Activated T-helper 1 cell treated with anti-CD3 and anti-CD28 coated beads, Interleukin-12 subunit alpha, Interleukin-12 subunit beta, Interleukin-2, Interleukin-4 antibody, amounts not matched to agents 30 ng/mL and 10 ng/mL and 1 ng/mL, durations not matched to agents 14 hours and 24 hours and 36 hours (primary cell): ENCODE data around the gene TNNT2. TPM values are rescaled to one million over a fixed set of nuclear protein-coding genes. Genes with fewer than 3 reads are reported as not detected.

ENCODE experiments used
- DNase-seq: peaks from one replicate; pipeline ENCODE4 v3.0.0; 2021; ENCODE audit warnings: low spot score
- H3K27ac Mint-ChIP-seq: one replicate; pipeline ENCODE4 v1.8.0; 2021; ENCODE audit warnings: mild to moderate bottlenecking, mixed read lengths
- H3K27me3 Mint-ChIP-seq: one replicate; pipeline ENCODE4 v1.8.0; 2022; ENCODE audit warnings: mild to moderate bottlenecking, moderate library complexity, mixed read lengths; ENCODE audit not compliant: insufficient read depth
- H3K36me3 Mint-ChIP-seq: one replicate; pipeline ENCODE4 v1.8.0; 2021; ENCODE audit warnings: low read depth, mixed read lengths
- H3K4me1 Mint-ChIP-seq: one replicate; pipeline ENCODE4 v1.8.0; 2021; ENCODE audit warnings: low read depth, mixed read lengths
- H3K4me3 Mint-ChIP-seq: one replicate; pipeline ENCODE4 v1.8.0; 2021; ENCODE audit warnings: mild to moderate bottlenecking, moderate library complexity, mixed read lengths
- H3K9me3 Mint-ChIP-seq: one replicate; pipeline ENCODE4 v1.8.0; 2021; ENCODE audit warnings: mixed read lengths
- intact Hi-C: fragments of 100-400 bp; cut with micrococcal nuclease; formaldehyde crosslinking; loops from one replicate; pipeline ENCODE4 v1.15.1; 2024
- total RNA-seq: library from RNA; stranded (reverse); gene quantifications from 2 replicates; pipeline ENCODE4 v1.2.3, GENCODE V29; 2022

Gene TNNT2
- total RNA-seq, 1 donor from 2014 or later = not detected

DNA sequence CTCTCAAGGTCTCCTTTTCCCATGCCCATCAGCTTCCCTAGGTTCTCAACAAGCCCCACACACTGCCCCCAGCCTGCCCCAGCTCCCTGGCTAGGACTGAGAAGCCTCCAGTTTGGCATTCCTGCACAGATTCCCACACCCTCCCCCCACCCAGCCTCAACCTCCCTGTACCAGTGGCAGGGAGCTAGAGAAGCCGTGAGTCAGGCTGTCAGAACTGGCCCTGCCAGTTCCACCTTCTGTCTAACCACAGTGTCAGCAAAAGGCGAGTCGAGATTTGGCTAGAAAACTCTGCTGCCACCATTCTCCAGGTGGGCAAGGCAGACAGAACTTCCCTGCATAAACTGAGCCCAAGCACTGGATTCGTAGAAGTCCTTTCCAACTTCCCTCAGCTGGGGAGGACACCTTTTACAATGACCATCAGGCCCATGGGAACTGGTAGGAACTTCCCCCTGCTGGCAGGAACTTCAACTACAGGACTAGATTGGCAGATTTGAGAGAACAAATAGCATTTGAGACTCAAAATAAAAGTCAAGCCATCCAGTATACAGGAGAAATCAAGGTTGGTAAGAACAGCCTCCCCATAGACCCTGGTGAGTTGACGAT is 31.0 kb downstream of the TNNT2 start:
- Mint-ChIP-seq H3K27me3 (peaks cover 3% of the 10 kb centered on the region), H3K4me3 (no peak overlapping the region), H3K4me1 (no peaks in the 10 kb centered on the region), H3K27ac (no peak overlapping the region), H3K36me3 (no peaks in the 10 kb centered on the region), H3K9me3 (no peaks in the 10 kb centered on the region)
- intact Hi-C loops = no loop called here
- no peak for DNase-seq

DNA sequence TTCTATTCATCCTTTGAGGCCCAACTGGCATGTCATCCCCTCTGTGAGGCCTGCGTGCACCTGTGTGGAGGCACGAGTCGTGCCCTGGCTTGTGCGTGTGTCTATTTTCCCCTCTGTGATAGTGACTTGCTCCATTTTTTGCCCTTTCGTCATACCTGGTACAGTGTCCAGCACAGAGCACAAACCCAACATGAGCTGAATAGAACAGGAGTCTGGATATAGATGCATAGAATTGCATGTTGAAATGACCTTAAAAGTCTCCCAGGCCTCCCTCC is 32.5 kb downstream of the TNNT2 start:
- no peak for DNase-seq
- peaks cover 7% of the 10 kb centered on the region for H3K27me3 Mint-ChIP-seq
- no peaks in the 10 kb centered on the region for H3K36me3 Mint-ChIP-seq
- intact Hi-C loops = no loop called here
- H3K4me3 Mint-ChIP-seq = no peak overlapping the region
- no peaks in the 10 kb centered on the region for H3K9me3 Mint-ChIP-seq
- no peaks in the 10 kb centered on the region for H3K4me1 Mint-ChIP-seq
- no peak overlapping the region for H3K27ac Mint-ChIP-seq

DNA sequence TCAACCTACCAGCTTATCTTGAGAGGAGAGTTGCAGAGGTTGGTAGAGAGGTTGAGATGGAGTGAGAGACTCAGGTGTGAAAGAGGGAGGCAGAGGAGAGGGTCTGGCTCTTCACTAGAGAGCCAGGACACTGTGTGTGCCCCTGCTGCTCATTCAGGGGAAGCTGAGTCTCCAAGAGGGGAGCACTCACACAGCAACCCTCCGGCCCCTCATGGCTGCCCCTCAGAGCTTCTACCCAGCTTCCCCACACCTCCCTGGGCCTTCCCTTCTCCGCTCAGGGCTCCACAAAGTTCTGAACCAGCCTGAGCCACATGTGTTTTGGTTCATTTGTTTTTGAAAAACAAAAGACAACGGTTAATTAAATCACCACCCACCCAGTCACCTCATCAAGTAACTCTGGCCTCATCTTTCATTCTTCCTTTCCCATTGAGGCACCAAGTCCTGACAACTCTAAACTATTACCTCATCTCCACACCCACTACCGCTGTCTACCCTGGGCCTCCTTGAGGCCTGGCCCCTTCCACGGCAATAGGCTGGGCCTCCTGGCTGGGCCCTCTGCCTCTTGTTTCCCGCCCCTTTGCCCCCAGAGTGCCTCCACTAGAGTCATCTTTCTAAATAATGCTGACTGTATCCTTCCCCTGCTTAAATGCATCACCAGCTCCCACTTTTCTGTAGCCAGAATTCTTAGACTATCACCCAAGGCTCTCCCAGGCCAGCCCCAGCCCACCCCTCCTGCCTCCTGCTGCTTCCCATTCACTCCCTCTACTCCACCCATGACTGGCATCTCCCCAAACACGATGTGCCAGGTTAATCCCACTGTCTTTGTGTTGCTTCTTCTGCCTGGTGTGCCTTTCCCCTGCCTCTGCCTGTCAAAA is 33.0 kb downstream of the TNNT2 start:
- intact Hi-C loops = no loop called here
- H3K4me3 Mint-ChIP-seq = no peak overlapping the region

DNA sequence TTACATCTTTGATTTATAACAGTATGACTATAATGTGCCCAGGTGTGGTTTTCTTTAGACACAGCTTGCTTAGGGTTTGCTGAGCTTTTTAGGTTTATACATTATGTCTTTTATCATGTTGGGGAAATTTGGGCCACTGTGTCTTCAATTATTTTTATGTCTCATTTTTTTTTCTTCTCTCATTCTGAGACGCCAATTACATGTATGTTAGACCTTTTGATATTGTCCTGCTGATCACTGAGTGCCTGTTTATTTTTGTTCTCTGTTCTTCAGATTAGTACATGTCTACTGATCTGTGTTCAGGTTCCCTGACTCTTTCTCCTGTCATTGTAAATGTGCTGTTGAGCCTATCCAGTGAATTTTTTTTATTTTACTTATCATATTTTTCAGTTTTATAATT is 36.1 kb downstream of the TNNT2 start:
- no peak overlapping the region for H3K4me3 Mint-ChIP-seq
- H3K4me1 Mint-ChIP-seq = no peaks in the 10 kb centered on the region
- intact Hi-C loops = no loop called here

More for the DNA sequence above, 33.0 kb downstream of the TNNT2 start:
- Mint-ChIP-seq H3K27me3 (peaks cover 9% of the 10 kb centered on the region), H3K4me1 (no peaks in the 10 kb centered on the region), H3K36me3 (no peaks in the 10 kb centered on the region), H3K27ac (no peak overlapping the region), H3K9me3 (no peaks in the 10 kb centered on the region)
- no peak for DNase-seq

DNA sequence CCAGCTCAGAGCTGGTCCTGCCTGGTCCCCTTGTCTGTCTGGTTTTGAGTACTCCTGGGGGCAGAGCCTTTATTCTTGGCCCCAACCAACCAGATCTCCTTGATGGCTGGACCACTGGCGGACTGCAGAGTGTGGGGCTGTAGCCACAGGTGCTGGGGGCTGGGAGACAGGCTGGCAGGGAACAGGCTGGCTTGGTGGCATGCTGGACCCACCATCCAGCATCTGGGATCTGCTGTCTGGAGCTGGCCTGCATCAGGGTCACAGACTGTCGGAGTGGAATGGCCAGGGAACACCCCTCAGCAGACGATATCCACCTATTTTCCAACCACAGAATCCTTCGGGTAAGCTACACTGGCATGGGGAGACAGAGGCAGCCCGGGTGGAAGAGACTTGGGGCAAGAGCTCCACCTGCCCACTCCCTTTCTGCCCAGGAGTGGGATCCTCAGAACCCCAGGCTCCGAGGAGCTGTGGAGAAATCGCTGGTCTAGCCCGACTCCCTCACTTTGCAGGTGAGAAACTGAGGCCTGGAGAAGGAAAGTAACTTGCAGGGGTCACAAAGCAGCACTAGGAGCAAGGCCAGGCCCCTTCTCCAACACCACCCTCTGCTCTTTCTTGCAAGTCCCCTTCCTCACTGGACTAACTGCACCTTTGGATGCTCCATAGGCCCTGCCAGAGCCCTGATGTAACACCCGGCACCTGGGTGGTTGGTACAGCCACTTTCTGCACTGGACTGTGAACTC is 40.6 kb downstream of the TNNT2 start:
- Mint-ChIP-seq H3K9me3 (no peaks in the 10 kb centered on the region), H3K4me3 (no peak overlapping the region), H3K27ac (no peak overlapping the region), H3K4me1 (no peaks in the 10 kb centered on the region), H3K36me3 (no peaks in the 10 kb centered on the region), H3K27me3 (peaks cover 15% of the 10 kb centered on the region)
- intact Hi-C loops = no loop called here
- DNase-seq = no peak

More for the DNA sequence above, 36.1 kb downstream of the TNNT2 start:
- DNase-seq = no peak
- no peak overlapping the region for H3K27ac Mint-ChIP-seq
- no peaks in the 10 kb centered on the region for H3K36me3 Mint-ChIP-seq
- no peaks in the 10 kb centered on the region for H3K9me3 Mint-ChIP-seq
- H3K27me3 Mint-ChIP-seq = peaks cover 15% of the 10 kb centered on the region

DNA sequence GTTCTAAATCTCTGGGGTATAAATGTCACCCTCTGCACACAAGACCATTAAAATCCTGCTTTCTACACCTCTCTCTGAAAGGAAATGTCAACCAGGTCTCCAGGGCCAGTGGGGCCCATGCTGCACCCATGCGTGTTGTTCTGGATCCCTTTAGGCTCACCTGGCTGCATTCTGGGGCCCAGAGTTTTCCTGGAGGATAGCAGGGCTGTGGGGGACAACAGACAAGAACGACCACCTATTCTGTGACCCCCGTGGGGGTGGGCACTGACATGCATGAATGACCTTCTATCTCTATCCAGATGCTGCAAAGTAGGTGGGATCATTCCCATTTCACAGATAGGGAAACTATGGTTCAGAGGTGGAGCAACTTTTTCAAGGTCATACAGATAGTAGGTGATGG is 41.6 kb downstream of the TNNT2 start:
- Mint-ChIP-seq H3K27ac (no peak overlapping the region), H3K9me3 (no peaks in the 10 kb centered on the region), H3K27me3 (peaks cover 11% of the 10 kb centered on the region), H3K4me3 (no peak overlapping the region), H3K36me3 (no peaks in the 10 kb centered on the region), H3K4me1 (no peaks in the 10 kb centered on the region)
- no peak for DNase-seq
- intact Hi-C loops = no loop called here

DNA sequence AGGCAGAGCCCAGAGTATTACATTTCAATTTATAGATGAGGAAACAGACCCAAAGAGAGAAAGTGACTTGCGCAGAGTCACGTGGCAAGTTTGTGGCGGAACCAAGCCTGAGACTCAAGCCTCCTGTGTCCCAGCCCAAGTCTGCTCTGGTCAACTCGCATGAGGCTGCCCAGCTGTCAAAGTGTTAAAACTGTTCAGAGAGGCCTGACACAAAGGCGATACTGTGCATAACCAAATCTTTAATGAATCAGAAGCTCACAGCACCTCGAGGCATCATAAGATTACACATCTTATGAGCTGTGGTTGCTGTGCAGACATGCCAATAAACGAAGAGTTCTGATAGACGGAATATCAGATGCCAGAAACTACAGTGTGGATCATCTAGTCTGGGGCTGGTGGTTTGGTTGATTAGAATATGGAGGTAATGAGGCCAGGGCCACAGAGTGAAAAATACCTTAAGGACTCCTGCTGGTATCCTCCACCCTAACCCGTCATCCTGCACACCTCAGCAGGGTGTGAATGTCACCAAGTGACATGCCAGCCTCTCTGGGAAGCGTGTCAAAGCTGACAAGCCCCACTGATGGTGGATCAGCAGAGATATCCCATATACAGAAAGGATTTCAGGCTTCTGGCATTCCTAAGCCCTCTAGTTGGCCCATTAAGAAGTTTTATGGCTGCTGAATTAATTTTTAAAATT is 42.2 kb downstream of the TNNT2 start:
- no peak for DNase-seq
- no peaks in the 10 kb centered on the region for H3K36me3 Mint-ChIP-seq
- H3K4me3 Mint-ChIP-seq = no peak overlapping the region
- H3K9me3 Mint-ChIP-seq = no peaks in the 10 kb centered on the region
- H3K27ac Mint-ChIP-seq = no peak overlapping the region
- peaks cover 11% of the 10 kb centered on the region for H3K27me3 Mint-ChIP-seq
- intact Hi-C loops = no loop called here
- H3K4me1 Mint-ChIP-seq = no peaks in the 10 kb centered on the region

DNA sequence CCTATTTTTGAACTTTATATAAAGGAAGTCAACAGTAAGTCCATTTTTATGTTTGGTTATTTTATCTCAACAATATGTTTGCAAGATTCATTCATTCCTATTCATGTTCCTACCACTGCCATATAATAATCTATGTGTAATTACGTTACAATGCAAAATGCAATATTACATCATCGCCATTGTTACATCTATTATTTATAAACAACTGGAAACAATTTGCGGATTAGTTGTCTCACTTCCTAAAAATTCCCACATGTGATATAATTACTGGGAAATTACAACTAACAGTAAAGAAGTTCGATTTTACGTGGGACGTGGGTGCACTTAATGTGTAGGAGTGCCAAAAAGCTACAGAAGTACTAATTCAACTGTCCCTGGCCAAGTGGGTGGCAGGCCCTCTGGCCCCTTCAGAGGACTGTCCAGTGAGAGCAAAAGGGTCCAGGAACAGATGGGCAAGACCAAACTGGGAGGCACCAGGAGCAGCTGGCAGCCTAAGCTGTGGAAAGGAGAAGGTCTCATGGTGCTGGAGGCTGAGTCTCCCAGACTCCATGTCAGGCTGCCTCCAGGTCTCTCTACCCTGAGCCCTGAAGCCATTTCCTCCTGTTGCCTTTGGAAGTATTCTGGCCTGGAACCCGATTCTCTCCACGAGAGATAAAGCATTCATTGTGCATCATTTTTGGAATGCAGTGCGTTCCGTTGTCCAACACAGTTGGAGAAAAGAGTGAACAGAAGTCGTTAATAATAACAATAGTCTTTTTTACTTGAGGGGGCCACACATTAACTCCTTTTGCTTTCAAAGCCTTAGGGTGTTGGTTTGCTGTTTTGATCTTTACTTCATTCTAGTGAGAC is 42.9 kb downstream of the TNNT2 start:
- Mint-ChIP-seq H3K4me1 (no peaks in the 10 kb centered on the region), H3K36me3 (no peaks in the 10 kb centered on the region), H3K9me3 (no peaks in the 10 kb centered on the region), H3K27ac (no peak overlapping the region), H3K27me3 (peaks cover 14% of the 10 kb centered on the region), H3K4me3 (no peak overlapping the region)
- intact Hi-C loops = no loop called here
- DNase-seq = no peak

DNA sequence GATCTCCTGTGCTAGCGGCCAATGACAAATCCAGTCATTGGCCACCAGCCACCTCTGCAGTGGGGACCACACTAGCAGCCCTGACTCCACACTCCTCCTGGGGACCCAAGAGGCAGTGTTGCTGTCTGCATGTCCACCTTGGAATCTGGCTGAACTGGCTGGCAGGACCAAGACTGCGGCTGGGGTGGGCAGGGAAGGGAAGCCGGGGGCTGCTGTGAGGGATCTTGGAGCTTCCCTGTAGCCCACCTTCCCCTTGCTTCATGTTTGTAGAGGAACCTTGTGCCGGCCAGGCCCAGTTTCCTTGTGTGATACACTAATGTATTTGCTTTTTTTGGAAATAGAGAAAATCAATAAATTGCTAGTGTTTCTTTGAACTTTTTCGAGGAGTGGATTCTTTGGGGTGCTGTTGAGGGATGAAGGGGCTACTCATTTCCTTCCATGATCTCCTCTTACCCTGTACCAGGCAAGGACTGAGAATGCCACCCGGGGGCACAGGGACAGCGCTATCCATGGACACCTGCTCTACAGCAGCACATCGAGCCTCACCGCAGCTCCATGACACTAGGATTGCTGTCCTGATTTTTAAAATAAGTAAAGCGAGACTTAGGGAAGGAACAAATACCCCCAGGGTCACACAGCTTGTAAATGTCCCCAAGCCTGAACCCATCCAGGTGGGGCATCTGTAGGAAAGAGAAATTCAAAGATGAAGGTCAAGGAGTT is 44.7 kb downstream of the TNNT2 start:
- no peaks in the 10 kb centered on the region for H3K36me3 Mint-ChIP-seq
- intact Hi-C loops = no loop called here
- H3K4me3 Mint-ChIP-seq = no peak overlapping the region
- H3K27me3 Mint-ChIP-seq = peaks cover 8% of the 10 kb centered on the region
- no peaks in the 10 kb centered on the region for H3K4me1 Mint-ChIP-seq
- H3K27ac Mint-ChIP-seq = no peak overlapping the region
- H3K9me3 Mint-ChIP-seq = no peaks in the 10 kb centered on the region
- no peak for DNase-seq

DNA sequence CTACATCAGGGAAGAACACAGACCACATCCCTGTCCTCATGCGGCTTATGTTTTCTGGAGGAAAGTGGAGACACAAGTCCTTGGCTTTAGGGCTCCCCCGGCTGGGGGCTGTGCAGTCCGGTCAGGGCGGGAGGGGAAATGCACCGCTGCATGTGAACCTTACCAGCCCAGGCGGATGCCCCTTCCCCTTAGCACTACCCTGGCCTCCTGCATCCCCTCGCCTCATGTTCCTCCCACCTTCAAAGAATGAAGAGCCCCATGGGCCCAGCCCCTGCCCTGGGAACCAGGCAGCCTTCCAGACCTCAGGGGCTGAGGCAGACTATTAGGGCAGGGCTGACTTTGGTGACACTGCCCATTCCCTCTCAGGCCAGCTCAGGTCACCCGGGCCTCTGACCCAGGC is 45.5 kb downstream of the TNNT2 start:
- Mint-ChIP-seq H3K4me1 (no peaks in the 10 kb centered on the region), H3K9me3 (no peaks in the 10 kb centered on the region), H3K27ac (no peak overlapping the region), H3K27me3 (peaks cover 10% of the 10 kb centered on the region), H3K36me3 (no peaks in the 10 kb centered on the region), H3K4me3 (no peak overlapping the region)
- DNase-seq = no peak
- intact Hi-C loops = no loop called here

DNA sequence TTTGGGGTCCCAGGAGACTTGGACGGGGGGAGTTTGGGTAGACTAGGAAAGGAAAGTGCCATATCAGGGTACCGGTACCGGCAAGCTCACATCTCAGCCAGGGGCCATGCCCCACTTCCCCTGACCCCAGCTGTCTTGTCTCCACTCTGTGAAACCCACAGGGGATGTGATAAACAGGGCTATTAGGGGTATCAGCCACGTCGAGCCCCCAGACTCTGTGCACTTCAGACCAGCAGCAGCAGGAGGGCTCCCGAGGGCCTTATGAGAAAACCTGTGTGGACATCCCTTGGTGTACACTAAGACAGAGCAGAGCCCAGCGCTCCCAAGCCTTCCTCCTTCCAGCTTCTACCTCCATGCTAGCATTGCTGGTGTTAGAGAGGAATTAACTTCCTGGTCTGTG is 46.3 kb downstream of the TNNT2 start:
- intact Hi-C loops = no loop called here

DNA sequence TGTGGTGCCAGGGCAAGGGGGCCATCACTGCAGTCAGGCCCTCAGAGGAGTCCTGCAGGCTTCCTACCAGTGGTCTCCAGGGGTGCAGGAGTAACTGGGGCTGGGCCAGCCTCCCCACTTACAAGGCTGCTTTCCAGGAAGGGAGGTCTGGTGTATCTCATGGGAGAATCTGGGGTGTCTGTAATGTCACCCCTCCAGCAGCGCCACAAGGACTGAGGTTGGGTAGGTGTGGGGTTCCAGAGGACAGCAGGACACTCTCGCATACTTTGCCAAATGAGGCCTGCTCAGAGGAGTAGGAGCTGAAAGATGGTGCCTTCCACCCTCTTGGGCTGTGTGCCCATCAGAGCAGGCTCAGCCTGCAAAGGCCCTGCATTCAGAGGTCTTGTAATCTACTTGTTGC is 46.9 kb downstream of the TNNT2 start:
- no peaks in the 10 kb centered on the region for H3K4me1 Mint-ChIP-seq
- intact Hi-C loops = no loop called here
- H3K27me3 Mint-ChIP-seq = peaks cover 10% of the 10 kb centered on the region
- H3K36me3 Mint-ChIP-seq = no peaks in the 10 kb centered on the region
- H3K9me3 Mint-ChIP-seq = no peaks in the 10 kb centered on the region
- no peak overlapping the region for H3K27ac Mint-ChIP-seq
- no peak overlapping the region for H3K4me3 Mint-ChIP-seq
- no peak for DNase-seq

More for the DNA sequence above, 46.3 kb downstream of the TNNT2 start:
- H3K4me1 Mint-ChIP-seq = no peaks in the 10 kb centered on the region
- no peaks in the 10 kb centered on the region for H3K36me3 Mint-ChIP-seq
- no peaks in the 10 kb centered on the region for H3K9me3 Mint-ChIP-seq
- peaks cover 10% of the 10 kb centered on the region for H3K27me3 Mint-ChIP-seq
- H3K27ac Mint-ChIP-seq = no peak overlapping the region
- no peak for DNase-seq
- no peak overlapping the region for H3K4me3 Mint-ChIP-seq
